CD4-positive, alpha-beta T cell treated with Interleukin-17A for 4 hours (primary cell): ENCODE data around the gene NRXN3.
"Not testable (repeated sequence)": the region's sequence is repeated elsewhere in the genome, so short reads cannot be mapped to it uniquely, and the experiment has no call there.

Experiments
- DNase-seq: peaks from one replicate; pipeline ENCODE4 v3.0.0-alpha.2; 2020; ENCODE audit warnings: mixed read lengths

Gene NRXN3

GRCh38 chr14:78968265-78968664 lies 798.1 kb downstream of the NRXN3 start:
- DNase-seq, result no peak

- no peak for DNase-seq
Measured at GRCh38 chr14:78970677-78971076, 800.5 kb downstream of the NRXN3 start.

GRCh38 chr14:78972440-78972839 lies 802.3 kb downstream of the NRXN3 start:
- no peak for DNase-seq

- DNase-seq, result no peak
Measured at GRCh38 chr14:78974691-78975090, 804.5 kb downstream of the NRXN3 start.

- no peak for DNase-seq
Measured at GRCh38 chr14:78975734-78976133, 805.6 kb downstream of the NRXN3 start.

- no peak for DNase-seq
Measured at GRCh38 chr14:78978896-78979295, 808.7 kb downstream of the NRXN3 start.

GRCh38 chr14:78982551-78982950 lies 812.4 kb downstream of the NRXN3 start:
- no peak for DNase-seq

- DNase-seq, result no peak
Measured at GRCh38 chr14:78983126-78983525, 813.0 kb downstream of the NRXN3 start.

- DNase-seq, result no peak
Measured at GRCh38 chr14:78985668-78986381, 815.7 kb downstream of the NRXN3 start.

GRCh38 chr14:78986989-78987388 lies 816.8 kb downstream of the NRXN3 start:
- DNase-seq, result no peak

GRCh38 chr14:78989221-78989620 lies 819.0 kb downstream of the NRXN3 start:
- DNase-seq, result no peak

- no peak for DNase-seq
Measured at GRCh38 chr14:78992867-78993266, 822.7 kb downstream of the NRXN3 start.

- no peak for DNase-seq
Measured at GRCh38 chr14:78997811-78998210, 827.6 kb downstream of the NRXN3 start.

- DNase-seq, result no peak
Measured at GRCh38 chr14:79009286-79009685, 839.1 kb downstream of the NRXN3 start.

GRCh38 chr14:79011091-79011919 lies 841.1 kb downstream of the NRXN3 start:
- DNase-seq, result no peak

GRCh38 chr14:79011920-79012204 lies 841.7 kb downstream of the NRXN3 start:
- no peak for DNase-seq

GRCh38 chr14:79016828-79017505 lies 846.8 kb downstream of the NRXN3 start:
- DNase-seq, result no peak

- DNase-seq, result no peak
Measured at GRCh38 chr14:79017561-79017960, 847.4 kb downstream of the NRXN3 start.

- DNase-seq, result no peak
Measured at GRCh38 chr14:79018836-79019235, 848.7 kb downstream of the NRXN3 start.

- not testable (repeated sequence) for DNase-seq
Measured at GRCh38 chr14:79019898-79020297, 849.7 kb downstream of the NRXN3 start.

GRCh38 chr14:79021766-79022165 lies 851.6 kb downstream of the NRXN3 start:
- no peak for DNase-seq

- no peak for DNase-seq
Measured at GRCh38 chr14:79027138-79027537, 857.0 kb downstream of the NRXN3 start.

- no peak for DNase-seq
Measured at GRCh38 chr14:79028281-79028680, 858.1 kb downstream of the NRXN3 start.

GRCh38 chr14:79036441-79036840 lies 866.3 kb downstream of the NRXN3 start:
- no peak for DNase-seq
